ENCODE data around the gene DCPS.

DCPS gene

DNA sequence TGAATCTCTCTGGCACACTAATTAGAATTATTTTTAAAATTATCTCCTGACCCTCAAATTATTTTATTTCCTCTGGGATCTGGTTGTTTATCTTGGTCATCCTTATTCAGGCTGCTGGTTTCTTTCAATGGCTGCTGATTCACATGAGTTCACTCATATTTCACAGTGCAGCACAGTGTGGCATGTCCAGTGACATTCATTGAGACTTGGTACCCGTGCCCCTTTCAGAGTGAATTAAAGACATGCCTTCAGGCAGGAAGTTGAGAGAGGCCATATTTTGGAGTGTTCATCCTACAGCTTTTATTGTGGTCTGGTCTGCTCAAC is 13.5 kb downstream of the DCPS start:
- TF ChIP-seq SIN3A (IDR thresholded peaks at IDR 0.05; ENCODE audit: borderline replicate concordance, insufficient read depth, low read length) (no peak), POLR2AphosphoS5 (IDR thresholded peaks at IDR 0.05; ENCODE audit: low read depth, low read length) (no peak), TAF1 (IDR thresholded peaks at IDR 0.05; ENCODE audit: borderline replicate concordance, insufficient read depth, low read length) (no peak; the same call in 1 of the 2 replicates), FOXP2 (optimal IDR thresholded peaks at IDR 0.05; ENCODE audit: borderline replicate concordance, extremely low read depth, extremely low read length, insufficient read depth) (no peak)
- TF ChIP-seq, protein P1, sequence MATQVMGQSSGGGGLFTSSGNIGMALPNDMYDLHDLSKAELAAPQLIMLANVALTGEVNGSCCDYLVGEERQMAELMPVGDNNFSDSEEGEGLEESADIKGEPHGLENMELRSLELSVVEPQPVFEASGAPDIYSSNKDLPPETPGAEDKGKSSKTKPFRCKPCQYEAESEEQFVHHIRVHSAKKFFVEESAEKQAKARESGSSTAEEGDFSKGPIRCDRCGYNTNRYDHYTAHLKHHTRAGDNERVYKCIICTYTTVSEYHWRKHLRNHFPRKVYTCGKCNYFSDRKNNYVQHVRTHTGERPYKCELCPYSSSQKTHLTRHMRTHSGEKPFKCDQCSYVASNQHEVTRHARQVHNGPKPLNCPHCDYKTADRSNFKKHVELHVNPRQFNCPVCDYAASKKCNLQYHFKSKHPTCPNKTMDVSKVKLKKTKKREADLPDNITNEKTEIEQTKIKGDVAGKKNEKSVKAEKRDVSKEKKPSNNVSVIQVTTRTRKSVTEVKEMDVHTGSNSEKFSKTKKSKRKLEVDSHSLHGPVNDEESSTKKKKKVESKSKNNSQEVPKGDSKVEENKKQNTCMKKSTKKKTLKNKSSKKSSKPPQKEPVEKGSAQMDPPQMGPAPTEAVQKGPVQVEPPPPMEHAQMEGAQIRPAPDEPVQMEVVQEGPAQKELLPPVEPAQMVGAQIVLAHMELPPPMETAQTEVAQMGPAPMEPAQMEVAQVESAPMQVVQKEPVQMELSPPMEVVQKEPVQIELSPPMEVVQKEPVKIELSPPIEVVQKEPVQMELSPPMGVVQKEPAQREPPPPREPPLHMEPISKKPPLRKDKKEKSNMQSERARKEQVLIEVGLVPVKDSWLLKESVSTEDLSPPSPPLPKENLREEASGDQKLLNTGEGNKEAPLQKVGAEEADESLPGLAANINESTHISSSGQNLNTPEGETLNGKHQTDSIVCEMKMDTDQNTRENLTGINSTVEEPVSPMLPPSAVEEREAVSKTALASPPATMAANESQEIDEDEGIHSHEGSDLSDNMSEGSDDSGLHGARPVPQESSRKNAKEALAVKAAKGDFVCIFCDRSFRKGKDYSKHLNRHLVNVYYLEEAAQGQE (IDR thresholded peaks at IDR 0.05; ENCODE audit: insufficient read depth in 1 of 2, low read depth in 2 of 2, low read length in 2 of 2): no peak

- TF ChIP-seq FOXP2 (optimal IDR thresholded peaks at IDR 0.05; ENCODE audit: borderline replicate concordance, extremely low read depth, extremely low read length, insufficient read depth): no peak
- no peak for TF ChIP-seq POLR2AphosphoS5 (IDR thresholded peaks at IDR 0.05; ENCODE audit: low read depth, low read length)
- TF ChIP-seq, protein P1 (IDR thresholded peaks at IDR 0.05; ENCODE audit: insufficient read depth in 1 of 2, low read depth in 2 of 2, low read length in 2 of 2): no peak
- no peak for TF ChIP-seq SIN3A (IDR thresholded peaks at IDR 0.05; ENCODE audit: borderline replicate concordance, insufficient read depth, low read length)
- no peak; the same call in 1 of the 2 replicates for TF ChIP-seq TAF1 (IDR thresholded peaks at IDR 0.05; ENCODE audit: borderline replicate concordance, insufficient read depth, low read length)
Measured at GRCh38 chr11:126317756-126318573, 14.1 kb downstream of the DCPS start.

DNA sequence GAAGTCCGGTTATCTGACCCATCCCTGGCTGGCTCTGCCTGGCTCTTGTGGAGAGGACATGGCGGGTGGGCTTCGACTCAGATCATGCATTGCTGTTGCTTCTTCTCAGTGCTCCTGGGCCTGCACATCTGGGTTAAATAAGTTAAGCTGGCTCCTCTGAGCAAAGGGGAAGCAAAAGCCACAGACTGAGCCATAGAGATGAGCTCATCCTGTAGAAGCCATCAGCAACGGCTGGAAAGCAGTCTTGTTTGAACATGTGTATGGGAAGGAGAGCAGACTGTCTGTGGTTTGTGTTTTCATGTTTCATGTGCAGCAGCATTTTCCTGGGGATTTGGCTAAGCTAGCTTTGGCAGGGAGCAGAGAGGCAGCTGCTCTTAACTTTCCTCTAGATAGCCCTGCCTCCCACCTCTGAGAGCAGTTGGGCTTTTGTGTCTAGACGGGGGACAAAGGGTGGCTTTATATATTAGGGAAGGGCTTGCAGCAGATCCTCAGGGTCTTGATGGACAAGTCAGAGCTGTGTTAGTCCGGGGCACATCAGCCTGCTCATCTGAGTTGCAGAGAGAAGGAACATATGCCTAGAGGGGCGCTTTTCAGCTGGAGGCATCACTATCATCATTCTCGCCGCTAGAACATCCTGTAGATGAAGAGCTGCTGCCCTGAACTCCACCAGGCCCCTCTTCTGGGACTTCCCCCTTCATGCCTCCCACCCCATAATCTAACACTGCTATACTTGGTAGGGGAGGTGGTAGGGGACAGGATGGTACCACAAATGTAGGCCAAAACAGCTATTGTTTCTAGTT is 14.9 kb downstream of the DCPS start:
- TF ChIP-seq FOXP2 (optimal IDR thresholded peaks at IDR 0.05; ENCODE audit: borderline replicate concordance, extremely low read depth, extremely low read length, insufficient read depth): no peak
- TF ChIP-seq POLR2AphosphoS5 (IDR thresholded peaks at IDR 0.05; ENCODE audit: low read depth, low read length): no peak
- TF ChIP-seq, protein P1 (IDR thresholded peaks at IDR 0.05; ENCODE audit: insufficient read depth in 1 of 2, low read depth in 2 of 2, low read length in 2 of 2): 0 out of 4 replicates have a peak, but pooled peaks of 1 of the 2 experiments have one; percentile 31
- TF ChIP-seq SIN3A (IDR thresholded peaks at IDR 0.05; ENCODE audit: borderline replicate concordance, insufficient read depth, low read length): no peak
- no peak for TF ChIP-seq TAF1 (IDR thresholded peaks at IDR 0.05; ENCODE audit: borderline replicate concordance, insufficient read depth, low read length)

DNA sequence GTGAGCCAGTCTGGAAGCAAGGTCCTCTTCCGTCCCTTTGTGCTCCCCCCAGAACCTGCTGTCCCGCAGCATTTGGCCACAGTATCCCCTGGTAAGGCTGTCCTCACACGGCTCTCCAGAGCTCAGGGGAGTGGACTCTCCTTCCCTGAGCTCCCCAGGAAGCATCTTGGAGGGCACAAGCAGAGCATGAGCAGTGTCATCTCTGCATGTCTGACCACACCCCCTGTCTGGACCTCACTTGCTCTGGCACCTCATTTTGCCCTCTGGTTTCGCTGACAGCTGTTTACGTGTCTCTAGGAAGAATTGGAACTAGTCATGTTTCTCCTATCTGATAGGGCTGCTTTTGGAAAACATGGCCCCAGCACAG is 15.5 kb downstream of the DCPS start:
- TF ChIP-seq, protein P1 (IDR thresholded peaks at IDR 0.05; ENCODE audit: insufficient read depth in 1 of 2, low read depth in 2 of 2, low read length in 2 of 2): no peak

Data from PFSK-1 (cell line).